ENCODE results near the gene GOLIM4. TPM values are rescaled to one million over a fixed set of nuclear protein-coding genes. Genes with fewer than 3 reads are reported as not detected.

GOLIM4 gene
- total RNA-seq, 1 donor from 2014 or later, result 36.6 TPM

DNA sequence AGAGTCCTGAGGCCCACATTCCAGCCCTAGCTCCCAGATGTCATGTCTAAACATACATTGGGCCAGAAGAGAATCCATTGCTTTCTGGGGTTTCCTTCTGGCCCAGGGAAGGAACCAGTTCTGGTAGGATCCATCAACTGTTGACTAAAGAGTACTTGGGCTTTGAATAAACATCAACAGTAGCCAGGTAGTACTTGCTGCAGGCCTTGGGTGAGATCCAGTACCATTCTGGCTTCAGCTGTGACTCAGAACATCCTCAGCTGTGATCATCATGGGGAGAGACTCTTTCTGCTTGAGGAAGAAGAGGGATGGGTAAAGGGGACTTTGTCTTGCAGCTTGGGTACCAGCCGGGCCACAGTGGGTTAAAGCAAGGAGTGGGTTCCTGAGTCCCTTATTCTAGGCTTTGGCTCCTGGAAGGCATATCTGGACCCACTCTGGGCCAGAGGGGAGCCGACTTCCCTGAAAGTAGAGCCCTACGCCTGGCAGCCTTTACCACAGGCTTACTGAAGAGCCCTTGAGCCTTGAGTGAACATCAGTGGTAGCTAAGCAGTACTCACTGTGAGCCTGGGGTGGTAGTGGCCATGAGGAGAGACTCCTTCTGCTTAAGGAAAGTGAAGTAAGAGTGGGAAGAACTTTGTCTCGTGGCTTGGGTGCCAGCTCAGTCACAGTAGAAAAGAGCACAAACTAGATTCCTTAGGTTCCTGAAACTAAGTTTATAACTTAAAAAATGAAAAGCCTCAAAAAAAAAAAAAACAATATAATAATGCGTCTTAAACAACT, 128.3 kb downstream of the GOLIM4 start:
- H3K4me3 Mint-ChIP-seq, result no peak overlapping the region

More for the DNA sequence above, 128.3 kb downstream of the GOLIM4 start:
- peaks cover 3% of the 10 kb centered on the region for H3K27me3 Mint-ChIP-seq
- TF ChIP-seq, protein P1, sequence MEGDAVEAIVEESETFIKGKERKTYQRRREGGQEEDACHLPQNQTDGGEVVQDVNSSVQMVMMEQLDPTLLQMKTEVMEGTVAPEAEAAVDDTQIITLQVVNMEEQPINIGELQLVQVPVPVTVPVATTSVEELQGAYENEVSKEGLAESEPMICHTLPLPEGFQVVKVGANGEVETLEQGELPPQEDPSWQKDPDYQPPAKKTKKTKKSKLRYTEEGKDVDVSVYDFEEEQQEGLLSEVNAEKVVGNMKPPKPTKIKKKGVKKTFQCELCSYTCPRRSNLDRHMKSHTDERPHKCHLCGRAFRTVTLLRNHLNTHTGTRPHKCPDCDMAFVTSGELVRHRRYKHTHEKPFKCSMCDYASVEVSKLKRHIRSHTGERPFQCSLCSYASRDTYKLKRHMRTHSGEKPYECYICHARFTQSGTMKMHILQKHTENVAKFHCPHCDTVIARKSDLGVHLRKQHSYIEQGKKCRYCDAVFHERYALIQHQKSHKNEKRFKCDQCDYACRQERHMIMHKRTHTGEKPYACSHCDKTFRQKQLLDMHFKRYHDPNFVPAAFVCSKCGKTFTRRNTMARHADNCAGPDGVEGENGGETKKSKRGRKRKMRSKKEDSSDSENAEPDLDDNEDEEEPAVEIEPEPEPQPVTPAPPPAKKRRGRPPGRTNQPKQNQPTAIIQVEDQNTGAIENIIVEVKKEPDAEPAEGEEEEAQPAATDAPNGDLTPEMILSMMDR (conservative IDR thresholded peaks at IDR 0.05), result no peak
- no peaks in the 10 kb centered on the region for H3K4me1 Mint-ChIP-seq (ENCODE audit: unreplicated experiment)
- no peaks in the 10 kb centered on the region for H3K36me3 Mint-ChIP-seq
- H3K9me3 Mint-ChIP-seq, result no peaks in the 10 kb centered on the region
- no peak overlapping the region for H3K27ac Mint-ChIP-seq
- no peak for DNase-seq (ENCODE audit: extremely low spot score, unreplicated experiment)

Measured in type B pancreatic cell (in vitro differentiated cells).